ENCODE results near the gene LAIR1.

The LAIR1 gene

DNA sequence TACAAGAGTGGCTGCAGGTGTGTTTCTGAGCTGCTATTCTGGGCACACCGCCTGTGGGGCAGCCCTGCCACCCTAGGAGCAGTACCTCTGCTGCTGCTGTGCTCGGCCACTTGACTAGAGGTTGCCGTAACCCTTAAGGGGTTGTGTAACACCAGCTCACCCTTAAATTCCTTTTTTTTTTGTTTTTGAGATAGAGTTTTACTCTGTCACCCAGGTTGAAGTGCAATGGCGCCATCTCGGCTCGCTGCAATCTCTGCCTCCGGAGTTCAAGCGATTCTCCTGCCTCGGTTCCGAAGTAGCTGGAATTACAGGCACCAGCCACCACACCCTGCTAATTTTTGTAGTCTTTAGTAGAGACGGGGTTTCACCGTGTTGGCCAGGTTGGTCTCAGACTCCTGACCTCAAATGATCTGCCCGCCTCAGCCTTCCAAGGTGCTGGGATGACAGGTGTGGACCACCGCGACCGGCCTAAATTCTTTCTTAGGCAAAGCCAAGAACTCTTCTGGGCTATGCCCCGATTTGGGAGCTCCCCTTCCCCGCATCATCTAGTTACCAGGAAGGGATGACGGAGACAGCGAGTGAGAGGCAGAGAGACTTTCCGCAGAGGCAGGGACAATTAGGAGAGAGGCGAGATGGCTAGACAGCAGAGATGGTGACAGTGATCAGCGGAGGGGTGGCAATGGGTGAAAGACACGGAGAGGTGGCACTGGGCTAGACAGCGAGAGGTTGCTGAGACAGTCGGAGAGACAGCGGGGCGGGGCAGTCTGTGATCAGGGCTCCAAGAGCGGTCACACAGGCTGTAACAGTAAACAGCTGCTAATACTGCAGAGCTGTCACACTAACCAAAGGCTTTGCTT, 47.4 kb downstream of the LAIR1 start:
- DNase-seq (ENCODE audit: low read depth in 2 of 2), result no peak

GRCh38 chr19:54316746-54317107, 48.0 kb downstream of the LAIR1 start:
- DNase-seq (ENCODE audit: low read depth in 2 of 2), result no peak

- no peak for DNase-seq (ENCODE audit: low read depth in 2 of 2)
These were observed 48.8 kb downstream of the LAIR1 start for GRCh38 chr19:54315956-54316355.

DNA sequence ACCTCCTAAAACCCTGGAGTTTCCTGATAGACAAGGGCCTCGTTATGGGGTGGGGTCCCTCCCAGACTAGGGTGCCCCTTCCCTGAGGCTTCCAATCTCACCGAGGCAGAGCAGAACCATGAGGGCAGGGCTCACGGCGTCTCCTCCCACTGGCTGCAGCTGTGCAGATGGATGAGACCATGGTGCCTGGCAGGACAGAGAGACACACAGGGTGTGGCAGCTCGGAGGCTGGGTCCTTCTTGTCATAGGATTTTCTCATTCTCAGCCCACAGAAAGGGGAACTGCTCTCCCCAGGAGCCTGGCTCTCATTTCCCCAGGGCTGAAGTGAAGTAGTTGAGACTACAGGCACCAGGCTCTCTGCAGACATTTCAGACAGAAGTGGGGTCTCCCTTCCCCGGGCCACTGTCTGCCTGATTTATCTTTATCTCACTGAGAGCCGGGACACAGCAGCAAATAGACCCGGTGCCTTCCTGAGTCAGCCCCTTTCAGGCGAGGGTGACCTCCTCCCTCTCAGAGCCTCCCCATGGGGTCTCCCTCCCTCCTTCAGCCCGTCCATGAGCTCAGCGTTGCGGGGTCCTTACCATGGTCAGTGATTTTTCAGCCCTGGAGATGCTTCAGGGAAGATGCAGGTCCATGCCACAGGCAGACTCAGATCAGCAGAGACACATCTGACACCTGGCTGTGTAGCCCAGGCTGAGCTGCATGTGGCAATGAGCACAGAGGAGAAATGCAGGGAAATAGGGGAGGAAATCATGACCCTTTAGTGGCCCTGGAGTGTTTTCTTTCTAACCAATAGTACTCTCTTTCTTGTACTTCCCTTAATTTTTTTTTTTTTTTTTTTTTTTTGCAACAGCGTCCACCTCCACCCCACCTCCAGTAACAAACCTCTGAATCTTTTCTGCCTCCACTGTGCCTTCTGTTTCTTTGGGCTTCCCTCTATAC, 52.0 kb downstream of the LAIR1 start, which contains the start of gene LILRA5:
Gene LILRA5 (minus strand): TSS at position 731 of the 942 bp plus-strand sequence. CDS start 147 bp downstream, at position 584.
- DNase-seq (ENCODE audit: low read depth in 2 of 2), result no peak

GRCh38 chr19:54312011-54312410, 52.7 kb downstream of the LAIR1 start:
- DNase-seq (ENCODE audit: low read depth in 2 of 2), result no peak

- no peak for DNase-seq (ENCODE audit: low read depth in 2 of 2)
These were observed 53.2 kb downstream of the LAIR1 start for GRCh38 chr19:54311486-54311885.

DNA sequence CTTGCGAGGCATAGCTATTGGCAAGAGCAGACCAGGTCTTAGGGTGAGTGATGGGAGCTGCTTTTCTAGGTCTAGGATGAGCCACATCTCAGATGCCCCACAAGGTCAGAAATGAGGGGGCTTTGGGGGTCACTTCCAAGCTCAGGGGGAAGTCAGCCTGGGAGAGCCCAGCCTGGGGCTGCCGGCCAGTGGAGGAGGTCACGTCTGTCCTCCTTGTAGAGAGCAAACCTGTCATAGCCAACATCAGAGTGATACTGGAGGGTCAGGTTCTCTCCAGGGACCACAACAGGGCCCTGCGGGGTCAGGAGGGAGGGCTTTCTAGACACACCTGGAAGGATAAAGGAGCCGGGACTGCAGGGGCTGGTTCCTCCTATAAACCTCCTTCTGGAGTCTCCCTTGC, 54.2 kb downstream of the LAIR1 start:
- no peak for DNase-seq (ENCODE audit: low read depth in 2 of 2)

DNA sequence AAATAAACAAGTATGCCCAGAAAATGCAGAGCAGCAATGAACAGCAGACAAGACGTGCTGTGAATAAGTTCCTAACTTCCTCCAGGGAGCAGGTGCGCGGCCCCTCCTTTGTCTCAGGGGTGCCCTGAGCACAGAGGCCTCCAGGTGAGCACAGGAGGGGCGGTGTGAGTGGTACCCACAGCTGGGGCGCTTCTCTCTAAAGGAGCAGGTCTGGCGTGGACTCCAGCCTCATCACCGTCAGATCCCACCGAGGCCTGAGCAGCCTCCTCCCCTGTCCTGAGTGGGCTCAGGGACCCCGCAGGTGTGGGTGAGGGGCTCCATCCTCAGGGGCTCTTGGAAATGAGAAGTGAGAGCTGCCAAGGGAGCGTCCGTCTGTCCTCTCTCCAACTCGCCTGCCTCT, 54.9 kb downstream of the LAIR1 start:
- DNase-seq (ENCODE audit: low read depth in 2 of 2), result no peak

DNA sequence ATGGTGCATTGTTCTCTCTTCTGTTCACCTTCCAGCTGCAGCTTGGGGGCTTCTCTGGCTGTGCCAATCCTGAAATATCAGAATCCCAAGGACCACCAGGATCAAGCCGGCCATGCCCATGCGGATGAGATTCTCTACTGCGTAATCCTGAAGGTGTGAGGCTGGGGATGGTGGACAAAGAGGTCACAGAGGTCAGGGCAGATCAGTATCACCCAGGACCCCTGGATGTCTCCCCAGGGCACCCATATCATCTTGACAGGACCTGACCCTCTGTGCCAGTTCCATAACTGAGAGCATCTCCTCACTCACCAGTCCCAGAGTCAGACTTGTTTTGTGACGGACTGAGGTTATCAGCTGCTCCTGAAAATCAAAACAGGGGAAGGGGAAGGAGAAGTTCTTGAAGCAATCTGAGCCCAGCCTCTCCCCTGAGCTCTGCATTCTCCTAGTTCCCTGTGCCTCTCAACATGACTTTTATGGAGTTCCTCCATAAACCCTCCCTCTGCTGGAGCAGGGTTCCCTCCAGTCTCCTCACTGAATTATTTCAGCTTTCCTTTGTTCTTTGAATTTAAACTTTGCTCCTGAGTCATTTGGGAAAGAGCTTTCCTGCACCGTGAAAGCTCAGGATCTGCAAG, 57.2 kb downstream of the LAIR1 start:
- no peak for DNase-seq (ENCODE audit: low read depth in 2 of 2)

GRCh38 chr19:54305141-54305540, 59.6 kb downstream of the LAIR1 start:
- no peak for DNase-seq (ENCODE audit: low read depth in 2 of 2)

DNA sequence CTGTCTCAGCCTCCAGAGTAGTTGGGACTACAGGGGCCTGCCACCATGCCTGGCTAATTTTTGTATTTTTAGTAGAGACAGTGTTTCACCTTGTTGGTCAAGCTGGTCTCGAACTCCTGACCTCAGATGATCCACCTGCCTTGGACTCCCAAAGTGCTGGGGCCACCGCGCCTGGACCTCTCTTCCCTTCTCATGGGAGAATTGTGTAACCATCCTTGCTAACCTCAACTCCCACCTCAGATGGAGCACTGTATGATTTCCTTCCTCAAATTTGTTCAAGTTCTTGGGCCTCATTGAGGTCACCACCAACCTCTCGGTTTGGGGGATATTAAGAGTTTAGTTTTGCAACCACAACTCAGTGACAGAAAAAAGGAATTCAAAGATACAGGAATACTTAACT, 62.5 kb downstream of the LAIR1 start:
- no peak for DNase-seq (ENCODE audit: low read depth in 2 of 2)
